WTC11 (cell line): ENCODE results near the gene ARMC10. TPM values are rescaled to one million over a fixed set of nuclear protein-coding genes. Genes with fewer than 3 reads are reported as not detected.
A peak's percentile ranks its signal among the peaks of the same experiment; 100 is the strongest.
"Not testable (repeated sequence)": the region's sequence is repeated elsewhere in the genome, so short reads cannot be mapped to it uniquely, and the experiment has no call there.

ENCODE experiments used
- ATAC-seq: fragments of 200-7000 bp; cut with Tn5 transposase; 2 replicates; pipeline ENCODE4 v1.10.0; 2021; ENCODE audit warnings: mild to moderate bottlenecking, moderate library complexity
- CTCF ChIA-PET: fragments of 300-600 bp; sonication (Branson Sonifier 250); formaldehyde crosslinking; loops from one replicate; lab custom pipeline; 2021; ENCODE audit warnings: antibody characterized with exemption; lab: Charles Lee
- POLR2A ChIA-PET: fragments of 350-600 bp; sonication (Branson Sonifier 250); formaldehyde crosslinking; loops from one replicate; lab custom pipeline; 2021; ENCODE audit warnings: antibody characterized with exemption; lab: Charles Lee
- DNase-seq: peaks from one replicate; pipeline ENCODE4 v3.0.0; 2021; ENCODE audit warnings: low spot score
- H3K27ac Mint-ChIP-seq: 2 replicates; pipeline ENCODE4 v1.8.0; 2021; ENCODE audit warnings: mixed read lengths
- H3K27me3 Mint-ChIP-seq: 2 replicates; pipeline ENCODE4 v1.8.0; 2021; ENCODE audit warnings: low read depth, mild to moderate bottlenecking, moderate library complexity, mixed read lengths
- H3K36me3 Mint-ChIP-seq: 2 replicates; pipeline ENCODE4 v1.8.0; 2021; ENCODE audit warnings: mixed read lengths
- H3K4me1 Mint-ChIP-seq: 2 replicates; pipeline ENCODE4 v1.8.0; 2022; ENCODE audit warnings: mixed read lengths
- H3K4me3 Mint-ChIP-seq: 2 replicates; pipeline ENCODE4 v1.8.0; 2021; ENCODE audit warnings: mild to moderate bottlenecking, moderate library complexity, mixed read lengths
- H3K9me3 Mint-ChIP-seq: 2 replicates; pipeline ENCODE4 v1.8.0; 2021; ENCODE audit warnings: mixed read lengths
- EMX1 ChIP-seq: fragments of 250-450 bp; sonication (Bioruptor Pico); IDR thresholded peaks from 2 replicates; pipeline ENCODE4 v1.8.0; 2021; ENCODE audit warnings: mild to moderate bottlenecking
- ESRRA ChIP-seq: sonication (generic); formaldehyde crosslinking; IDR thresholded peaks from 2 replicates; pipeline ENCODE4 v1.8.1; 2022; ENCODE audit warnings: mild to moderate bottlenecking, missing genetic modification reagents, borderline replicate concordance
- ETV6 ChIP-seq: sonication (generic); formaldehyde crosslinking; IDR thresholded peaks from 2 replicates; pipeline ENCODE4 v1.8.1; 2022; ENCODE audit warnings: mild to moderate bottlenecking, missing genetic modification reagents
- FOXP1 ChIP-seq: sonication (generic); formaldehyde crosslinking; IDR thresholded peaks from 2 replicates; pipeline ENCODE4 v1.8.0; 2022; ENCODE audit warnings: missing genetic modification reagents, mild to moderate bottlenecking, moderate library complexity, borderline replicate concordance
- HMGA2 ChIP-seq: fragments of 250-450 bp; sonication (Bioruptor Pico); IDR thresholded peaks from 2 replicates; pipeline ENCODE4 v1.4.0; 2021; ENCODE audit warnings: mild to moderate bottlenecking, moderate library complexity
- IRF2 ChIP-seq: sonication (generic); formaldehyde crosslinking; IDR thresholded peaks from 2 replicates; pipeline ENCODE4 v1.8.0; 2022; ENCODE audit warnings: low read depth, missing genetic modification reagents, borderline replicate concordance
- JAZF1 ChIP-seq: fragments of 250-450 bp; sonication (Bioruptor Pico); IDR thresholded peaks from 2 replicates; pipeline ENCODE4 v1.9.0; 2021; ENCODE audit warnings: moderate library complexity, mild to moderate bottlenecking, inconsistent platforms
- KAT7 ChIP-seq: sonication (generic); formaldehyde crosslinking; IDR thresholded peaks from 2 replicates; pipeline ENCODE4 v1.8.1; 2023; ENCODE audit warnings: missing genetic modification reagents, mild to moderate bottlenecking, borderline replicate concordance
- MXD4 ChIP-seq: fragments of 250-450 bp; sonication (Bioruptor Pico); IDR thresholded peaks from 2 replicates; pipeline ENCODE4 v1.8.0; 2021; ENCODE audit warnings: mild to moderate bottlenecking, moderate library complexity, borderline replicate concordance
- MYBL2 ChIP-seq: sonication (generic); formaldehyde crosslinking; IDR thresholded peaks from 2 replicates; pipeline ENCODE4 v1.8.1; 2023; ENCODE audit warnings: mild to moderate bottlenecking, moderate library complexity, missing genetic modification reagents
- NFYB ChIP-seq: sonication (generic); formaldehyde crosslinking; conservative IDR thresholded peaks from 2 replicates; pipeline ENCODE4 v1.8.0; 2022; ENCODE audit warnings: low read depth, missing genetic modification reagents
- NR1H2 ChIP-seq: sonication (generic); formaldehyde crosslinking; IDR thresholded peaks from 2 replicates; pipeline ENCODE4 v1.9.0; 2021; ENCODE audit warnings: mild to moderate bottlenecking, moderate library complexity, missing genetic modification reagents
- PRRX2 ChIP-seq: fragments of 250-450 bp; sonication (Bioruptor Pico); IDR thresholded peaks from 2 replicates; pipeline ENCODE4 v1.8.0; 2021; ENCODE audit warnings: mild to moderate bottlenecking
- TEAD4 ChIP-seq: sonication (generic); formaldehyde crosslinking; IDR thresholded peaks from 2 replicates; pipeline ENCODE4 v1.8.0; 2022; ENCODE audit warnings: mild to moderate bottlenecking, missing genetic modification reagents
- ZBTB21 ChIP-seq: sonication (generic); formaldehyde crosslinking; IDR thresholded peaks from 2 replicates; pipeline ENCODE4 v1.8.1; 2023; ENCODE audit warnings: mild to moderate bottlenecking, missing genetic modification reagents, borderline replicate concordance
- ZNF121 ChIP-seq: sonication (generic); formaldehyde crosslinking; IDR thresholded peaks from 2 replicates; pipeline ENCODE4 v1.8.0; 2023; ENCODE audit warnings: missing genetic modification reagents
- ZNF138 ChIP-seq: sonication (generic); formaldehyde crosslinking; conservative IDR thresholded peaks from 2 replicates; pipeline ENCODE4 v1.8.1; 2022; ENCODE audit warnings: mild to moderate bottlenecking, moderate library complexity, missing genetic modification reagents
- ZNF263 ChIP-seq: sonication (generic); formaldehyde crosslinking; IDR thresholded peaks from 2 replicates; pipeline ENCODE4 v1.8.1; 2022; ENCODE audit warnings: low read depth, mild to moderate bottlenecking, moderate library complexity, missing genetic modification reagents
- ZNF396 ChIP-seq: fragments of 250-450 bp; sonication (Bioruptor Pico); IDR thresholded peaks from 2 replicates; pipeline ENCODE4 v1.8.0; 2021; ENCODE audit warnings: mild to moderate bottlenecking, moderate library complexity, borderline replicate concordance
- total RNA-seq: library from RNA; stranded (reverse); gene quantifications from 3 replicates; pipeline ENCODE4 v1.2.3, GENCODE V29; 2021
- TF ChIP-seq, protein P1 (sequence below): fragments of 250-450 bp; sonication (Bioruptor Pico); IDR thresholded peaks from 2 replicates; pipeline ENCODE4 v1.9.0; 2021; ENCODE audit warnings: mild to moderate bottlenecking, borderline replicate concordance

The ARMC10 gene
- total RNA-seq, 1 experiment from 2014 or later: 35.4 TPM

DNA sequence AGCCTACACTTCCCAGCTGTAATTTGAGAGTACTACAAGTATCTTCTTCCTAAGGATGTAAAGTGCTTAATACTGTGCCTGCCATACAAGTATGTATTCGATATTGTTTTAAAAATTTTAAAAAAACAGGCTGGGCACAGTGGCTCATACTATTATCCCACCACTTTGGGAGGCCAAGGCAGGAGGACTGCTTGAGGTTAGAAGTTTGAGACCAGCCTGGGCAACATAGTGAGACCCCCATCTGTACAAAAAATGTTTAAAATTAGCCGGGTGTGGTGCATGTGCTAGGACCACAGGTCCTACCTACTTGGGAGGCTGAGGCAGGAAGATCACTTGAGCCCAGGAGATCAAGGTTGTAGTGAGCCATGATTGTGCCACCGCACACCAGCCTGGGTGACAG is 8.3 kb downstream of the ARMC10 start:
- H3K27ac Mint-ChIP-seq: no peak overlapping the region
- H3K36me3 Mint-ChIP-seq: peaks cover 30% of the 10 kb centered on the region
- no peak for DNase-seq
- no peak overlapping the region for H3K4me3 Mint-ChIP-seq
- H3K27me3 Mint-ChIP-seq: no peaks in the 10 kb centered on the region
- no peak for ATAC-seq
- ChIA-PET POLR2A (no interaction called here), CTCF (no interaction called here)
- H3K9me3 Mint-ChIP-seq: no peaks in the 10 kb centered on the region
- TF ChIP-seq EMX1 (CRISPR knock-in tag) (no peak), KAT7 (no peak), PRRX2 (CRISPR knock-in tag) (no peak), ZNF121 (CRISPR knock-in tag) (peak; percentile 54; the same call in 1 of the 2 replicates), HMGA2 (CRISPR knock-in tag) (no peak)
- peaks cover 12% of the 10 kb centered on the region for H3K4me1 Mint-ChIP-seq

GRCh38 chr7:103092321-103092720 is 17.4 kb downstream of the ARMC10 start:
- CTCF ChIA-PET: interaction anchor here (1.1 kb wide), 1 partner anchor 334 kb away, joined by 7 read pairs; no protein-coding TSS in a partner anchor
- H3K4me3 Mint-ChIP-seq, DNase-seq, POLR2A ChIA-PET, H3K9me3 Mint-ChIP-seq, H3K27me3 Mint-ChIP-seq, H3K4me1 Mint-ChIP-seq, ATAC-seq: not testable (repeated sequence)
- Mint-ChIP-seq H3K36me3 (peaks cover 42% of the 10 kb centered on the region), H3K27ac (0 out of 2 replicates have a peak overlapping the region, but pooled peaks have one; percentile 18)

DNA sequence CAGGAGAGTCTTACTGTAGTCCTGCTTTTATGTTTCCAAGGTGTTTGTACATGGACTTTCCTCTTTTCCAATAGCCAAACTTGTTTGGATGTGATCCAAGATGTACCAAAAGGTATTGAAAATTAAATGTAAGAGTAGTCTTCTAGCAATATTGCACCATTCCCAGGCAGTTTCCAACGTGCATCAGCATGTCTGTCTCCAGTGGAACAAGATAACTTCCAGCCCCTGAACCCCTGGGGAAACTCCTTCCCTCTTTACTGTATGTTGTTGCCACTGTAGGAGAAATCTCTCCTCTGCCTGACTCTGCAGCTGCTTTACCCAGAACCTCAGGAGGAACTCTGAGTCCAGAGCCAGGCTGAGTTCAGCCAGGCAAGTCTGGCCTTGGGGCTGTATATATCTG is 18.5 kb downstream of the ARMC10 start:
- Mint-ChIP-seq H3K9me3 (no peaks in the 10 kb centered on the region; the same call in 1 of the 2 replicates), H3K4me3 (no peak overlapping the region), H3K27ac (no peak overlapping the region), H3K27me3 (no peaks in the 10 kb centered on the region), H3K36me3 (peaks cover 39% of the 10 kb centered on the region), H3K4me1 (no peaks in the 10 kb centered on the region)
- ChIA-PET POLR2A (no interaction called here), CTCF (no interaction called here)
- TF ChIP-seq ZNF396 (CRISPR knock-in tag) (no peak), IRF2 (CRISPR knock-in tag) (no peak), JAZF1 (CRISPR knock-in tag) (no peak), NR1H2 (CRISPR knock-in tag) (no peak), MYBL2 (CRISPR knock-in tag) (no peak), ZNF263 (CRISPR knock-in tag) (no peak), NFYB (no peak), ETV6 (CRISPR knock-in tag) (no peak), FOXP1 (CRISPR knock-in tag) (no peak), ZBTB21 (no peak), ZNF138 (CRISPR knock-in tag) (no peak), MXD4 (CRISPR knock-in tag) (no peak), TEAD4 (CRISPR knock-in tag) (no peak), KAT7 (no peak), ESRRA (CRISPR knock-in tag) (no peak), ZNF121 (CRISPR knock-in tag) (no peak)
- TF ChIP-seq, protein P1, sequence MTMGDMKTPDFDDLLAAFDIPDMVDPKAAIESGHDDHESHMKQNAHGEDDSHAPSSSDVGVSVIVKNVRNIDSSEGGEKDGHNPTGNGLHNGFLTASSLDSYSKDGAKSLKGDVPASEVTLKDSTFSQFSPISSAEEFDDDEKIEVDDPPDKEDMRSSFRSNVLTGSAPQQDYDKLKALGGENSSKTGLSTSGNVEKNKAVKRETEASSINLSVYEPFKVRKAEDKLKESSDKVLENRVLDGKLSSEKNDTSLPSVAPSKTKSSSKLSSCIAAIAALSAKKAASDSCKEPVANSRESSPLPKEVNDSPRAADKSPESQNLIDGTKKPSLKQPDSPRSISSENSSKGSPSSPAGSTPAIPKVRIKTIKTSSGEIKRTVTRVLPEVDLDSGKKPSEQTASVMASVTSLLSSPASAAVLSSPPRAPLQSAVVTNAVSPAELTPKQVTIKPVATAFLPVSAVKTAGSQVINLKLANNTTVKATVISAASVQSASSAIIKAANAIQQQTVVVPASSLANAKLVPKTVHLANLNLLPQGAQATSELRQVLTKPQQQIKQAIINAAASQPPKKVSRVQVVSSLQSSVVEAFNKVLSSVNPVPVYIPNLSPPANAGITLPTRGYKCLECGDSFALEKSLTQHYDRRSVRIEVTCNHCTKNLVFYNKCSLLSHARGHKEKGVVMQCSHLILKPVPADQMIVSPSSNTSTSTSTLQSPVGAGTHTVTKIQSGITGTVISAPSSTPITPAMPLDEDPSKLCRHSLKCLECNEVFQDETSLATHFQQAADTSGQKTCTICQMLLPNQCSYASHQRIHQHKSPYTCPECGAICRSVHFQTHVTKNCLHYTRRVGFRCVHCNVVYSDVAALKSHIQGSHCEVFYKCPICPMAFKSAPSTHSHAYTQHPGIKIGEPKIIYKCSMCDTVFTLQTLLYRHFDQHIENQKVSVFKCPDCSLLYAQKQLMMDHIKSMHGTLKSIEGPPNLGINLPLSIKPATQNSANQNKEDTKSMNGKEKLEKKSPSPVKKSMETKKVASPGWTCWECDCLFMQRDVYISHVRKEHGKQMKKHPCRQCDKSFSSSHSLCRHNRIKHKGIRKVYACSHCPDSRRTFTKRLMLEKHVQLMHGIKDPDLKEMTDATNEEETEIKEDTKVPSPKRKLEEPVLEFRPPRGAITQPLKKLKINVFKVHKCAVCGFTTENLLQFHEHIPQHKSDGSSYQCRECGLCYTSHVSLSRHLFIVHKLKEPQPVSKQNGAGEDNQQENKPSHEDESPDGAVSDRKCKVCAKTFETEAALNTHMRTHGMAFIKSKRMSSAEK (CRISPR knock-in tag): no peak
- ATAC-seq: no peak
- no peak for DNase-seq
